Measurements from ENCODE around the gene PRKD1.

Gene PRKD1

DNA sequence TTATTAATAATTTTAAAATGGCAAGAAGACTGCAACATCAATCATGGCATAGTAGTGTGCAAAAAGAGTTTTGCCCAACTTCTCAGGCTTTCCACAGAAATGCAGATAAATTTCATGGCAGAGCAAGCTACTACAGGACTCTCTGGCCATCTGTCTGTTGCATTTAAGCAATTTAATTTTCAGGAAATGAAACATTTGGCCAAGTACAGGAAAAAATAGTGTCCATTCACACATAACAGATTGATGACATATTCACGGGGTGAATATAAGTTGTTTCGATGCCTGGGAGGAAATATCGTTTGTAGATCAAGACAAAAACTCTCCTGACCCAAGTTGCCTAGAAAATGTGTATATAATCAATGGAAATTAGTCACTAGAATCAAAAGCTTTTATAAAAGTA, 324.0 kb downstream of the PRKD1 start:
- DNase-seq (ENCODE audit: low spot score), result no peak

DNA sequence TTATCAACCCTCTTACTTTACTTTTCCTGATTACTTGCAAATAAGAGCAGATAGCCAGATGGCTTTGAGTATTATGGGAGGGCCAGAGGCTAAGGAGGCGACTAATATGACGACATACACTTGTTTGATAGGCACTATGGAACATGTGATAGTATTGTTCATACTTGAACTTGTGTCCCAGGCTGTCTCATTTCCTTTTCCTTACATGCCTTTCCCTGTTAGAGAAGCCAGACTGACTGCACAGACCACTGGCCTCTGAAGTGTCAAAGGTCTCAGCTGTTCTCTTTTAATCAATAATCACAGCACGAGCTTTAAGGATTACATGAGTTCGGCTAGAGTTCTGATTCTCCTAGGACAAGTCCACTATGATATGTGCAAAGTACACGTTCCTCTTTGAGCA, 326.0 kb downstream of the PRKD1 start:
- DNase-seq (ENCODE audit: low spot score), result no peak

DNA sequence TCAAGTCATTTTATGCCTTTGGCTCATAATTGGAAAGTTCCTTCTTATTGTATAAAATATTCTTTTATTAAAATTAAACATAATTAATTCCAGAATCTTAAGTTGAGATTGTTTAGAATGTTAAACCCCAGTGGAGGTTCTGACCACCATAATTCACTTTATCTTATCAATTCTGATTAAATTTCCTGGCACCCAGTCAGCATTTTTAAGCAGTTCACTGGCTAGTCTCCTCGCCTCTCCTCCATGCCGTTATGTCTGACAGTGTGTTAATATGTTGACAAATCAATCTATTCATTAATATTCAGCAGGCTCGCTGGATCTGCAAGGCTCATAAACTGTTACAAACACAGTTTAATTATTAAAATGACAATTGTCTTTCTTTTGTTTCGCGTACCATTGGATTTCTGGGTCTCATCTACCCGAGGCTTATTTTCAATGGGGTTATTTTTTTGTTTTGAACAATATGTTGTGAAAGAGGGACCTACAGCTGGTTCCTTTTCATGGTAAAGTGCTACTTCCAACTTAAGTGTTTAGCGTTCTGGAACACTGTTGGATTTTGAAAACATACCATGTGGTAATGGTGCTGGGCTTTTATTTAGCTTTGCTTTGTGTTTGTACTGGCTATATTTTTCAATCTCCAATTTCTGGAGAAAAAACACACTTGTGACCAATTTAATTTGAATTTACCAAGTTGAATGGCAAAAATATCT, 339.7 kb downstream of the PRKD1 start:
- DNase-seq (ENCODE audit: low spot score), result no peak

DNA sequence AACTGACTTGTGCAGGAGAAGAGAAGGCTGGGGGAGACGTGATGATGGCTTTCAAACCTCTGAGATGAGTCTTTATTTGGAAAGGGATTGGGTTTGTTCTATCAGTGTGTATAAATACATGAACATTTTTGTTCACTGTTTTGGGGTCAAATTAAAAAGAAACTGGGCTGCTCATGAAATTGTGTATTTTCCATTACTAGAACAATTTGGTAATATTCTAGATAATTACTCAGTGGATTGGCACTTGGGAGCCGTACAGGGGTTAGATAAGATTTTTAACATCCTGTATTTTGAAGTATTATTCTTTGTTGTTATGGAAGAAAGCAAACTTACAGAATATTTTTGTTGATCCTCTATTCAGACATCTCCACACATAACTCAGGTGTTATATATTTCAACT, 340.6 kb downstream of the PRKD1 start:
- DNase-seq (ENCODE audit: low spot score), result no peak

DNA sequence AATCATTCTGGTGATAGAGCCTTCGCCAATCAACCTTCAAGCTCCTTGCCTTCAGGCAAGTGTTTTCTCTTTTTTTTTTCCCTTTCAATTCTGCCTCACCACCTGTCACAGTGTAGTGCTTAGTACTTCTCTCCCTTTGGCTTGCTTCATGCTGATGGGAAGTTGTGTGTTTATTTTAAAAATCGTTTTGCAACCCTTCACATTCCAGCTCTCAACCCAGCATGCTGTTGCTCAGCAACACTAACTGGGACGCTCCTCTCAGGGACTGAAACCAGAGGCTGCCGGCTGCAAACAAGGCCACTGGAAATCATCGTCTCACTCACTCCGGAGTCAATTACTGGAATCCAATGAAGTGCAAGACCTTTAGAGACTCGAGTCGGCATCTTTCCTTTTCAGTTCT, 342.7 kb downstream of the PRKD1 start:
- no peak for DNase-seq (ENCODE audit: low spot score)

DNA sequence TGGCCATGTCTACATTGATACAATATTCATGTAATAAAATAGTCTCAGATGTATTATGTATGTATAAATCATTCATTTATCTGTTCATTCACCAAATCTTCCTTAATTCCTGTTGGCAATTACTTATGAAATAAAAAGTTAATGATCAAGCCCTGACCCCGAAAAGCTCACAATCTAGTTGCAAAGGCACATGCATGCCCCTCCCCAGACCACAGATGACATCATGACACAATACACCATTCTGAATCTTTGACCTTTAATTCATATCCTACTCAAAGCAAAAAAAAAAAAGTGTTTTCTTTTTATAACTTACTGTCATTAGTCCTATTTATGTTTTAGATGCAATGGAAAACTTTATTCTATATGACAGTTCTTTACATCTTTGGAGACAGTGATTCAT, 346.9 kb downstream of the PRKD1 start:
- DNase-seq (ENCODE audit: low spot score), result no peak

DNA sequence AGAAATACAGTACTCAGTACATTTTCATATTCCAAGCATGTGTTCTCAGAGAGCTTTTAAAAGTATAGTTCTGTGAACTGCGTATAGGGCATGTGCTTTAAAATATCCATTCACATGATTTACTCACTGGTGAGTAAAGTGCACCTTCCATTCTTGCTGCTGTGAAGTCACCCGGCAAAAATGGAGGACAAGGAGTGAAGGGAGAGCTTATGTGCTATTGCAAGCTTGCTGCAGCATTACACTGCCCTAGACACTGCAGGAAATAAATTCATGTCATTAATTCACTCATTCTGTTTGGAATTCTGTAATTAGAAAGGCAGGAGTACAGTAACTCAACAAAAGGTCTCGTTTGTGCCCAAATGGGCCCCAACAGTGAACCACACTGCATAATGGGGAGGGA, 347.8 kb downstream of the PRKD1 start:
- no peak for DNase-seq (ENCODE audit: low spot score)

DNA sequence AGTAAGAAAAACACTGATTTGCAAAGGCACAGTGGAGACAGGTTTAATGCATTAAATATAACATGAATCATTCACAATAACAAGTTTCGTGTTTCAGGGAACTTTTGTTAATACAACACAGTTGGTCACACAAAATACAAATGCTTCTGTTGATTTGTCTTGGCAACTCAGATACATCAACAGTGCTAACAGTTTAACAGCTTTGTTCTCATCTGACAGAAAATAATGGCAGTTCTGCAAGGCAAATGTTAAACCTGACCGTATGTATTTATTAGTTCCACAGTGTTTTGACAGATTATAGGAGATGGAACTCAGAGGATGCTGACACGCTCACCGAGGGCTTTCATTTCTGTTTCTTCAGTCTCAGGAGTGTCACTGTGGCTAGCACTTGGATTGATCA, 350.7 kb downstream of the PRKD1 start:
- DNase-seq (ENCODE audit: low spot score), result no peak

DNA sequence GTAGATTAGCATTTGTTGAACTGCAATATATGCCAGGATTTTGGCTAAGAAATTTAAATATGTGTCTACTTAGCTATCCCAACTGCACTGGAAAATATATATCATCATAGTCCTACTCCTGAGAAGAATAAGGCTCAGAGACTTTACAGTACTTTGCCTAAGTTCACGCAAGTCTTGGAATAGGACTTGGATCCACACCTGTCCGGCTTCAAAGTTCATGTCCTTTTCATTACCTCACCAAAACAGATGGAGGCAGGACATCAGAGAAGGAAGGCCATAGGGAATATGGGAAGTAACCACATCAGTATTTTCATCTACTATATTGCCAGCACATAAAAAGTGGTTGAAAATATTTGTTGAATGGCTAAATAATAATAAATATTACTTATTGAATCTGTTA, 358.5 kb downstream of the PRKD1 start:
- DNase-seq (ENCODE audit: low spot score), result no peak

DNA sequence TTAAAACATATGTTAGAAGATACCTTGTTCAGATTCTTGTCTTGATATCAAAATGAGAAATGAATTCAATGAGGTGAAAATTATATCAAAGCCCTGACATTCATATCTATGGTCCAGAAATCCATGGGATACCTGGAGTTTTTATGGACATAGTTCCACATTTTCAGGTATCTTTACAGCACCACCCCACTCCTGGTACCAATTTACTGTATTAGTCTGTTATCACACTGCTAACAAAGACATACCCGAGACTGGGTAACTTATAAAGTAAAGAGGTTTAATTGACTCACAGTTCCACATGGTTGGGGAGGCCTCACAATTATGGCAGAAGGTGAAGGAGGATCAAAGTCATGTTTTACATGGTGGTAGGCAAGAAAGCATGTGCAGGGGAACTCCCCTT, 361.5 kb downstream of the PRKD1 start:
- no peak for DNase-seq (ENCODE audit: low spot score)

DNA sequence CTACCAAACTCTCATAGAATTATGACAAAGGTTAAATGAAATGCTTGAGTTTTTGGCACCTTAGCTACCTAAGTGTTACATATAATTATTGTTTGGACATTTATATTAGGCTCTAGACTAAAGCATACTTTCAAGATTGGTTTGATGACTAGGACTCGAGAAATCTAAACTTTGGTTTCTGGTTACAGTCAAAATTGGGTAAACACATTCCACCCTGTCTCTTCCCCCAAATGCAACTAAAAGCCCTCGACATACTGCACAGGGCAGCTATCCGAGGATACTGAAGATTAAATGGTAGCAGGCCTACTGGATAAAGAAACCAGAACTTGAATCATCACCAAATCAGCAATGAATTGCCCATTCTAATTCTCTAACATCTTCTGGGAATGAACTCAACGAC, 369.1 kb downstream of the PRKD1 start:
- DNase-seq (ENCODE audit: low spot score), result no peak

DNA sequence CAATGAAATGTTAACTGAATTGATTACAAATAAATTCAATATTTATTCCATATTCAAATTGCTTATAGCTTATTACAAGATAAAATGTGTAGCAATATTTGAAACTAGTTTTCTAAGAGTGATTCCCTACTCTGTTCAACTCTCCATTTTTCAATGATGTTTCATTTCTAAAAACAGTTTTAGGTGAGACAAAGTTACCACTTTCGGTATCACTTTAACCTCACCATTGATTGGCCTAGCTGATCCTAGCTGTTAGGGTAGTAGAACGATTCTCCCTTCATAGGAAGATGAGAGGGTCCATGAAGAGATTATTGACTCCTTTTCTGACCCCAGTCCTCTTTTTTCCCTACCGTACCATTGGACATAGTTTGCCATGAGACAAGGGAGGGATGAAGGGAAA, 373.3 kb downstream of the PRKD1 start:
- DNase-seq (ENCODE audit: low spot score), result no peak

DNA sequence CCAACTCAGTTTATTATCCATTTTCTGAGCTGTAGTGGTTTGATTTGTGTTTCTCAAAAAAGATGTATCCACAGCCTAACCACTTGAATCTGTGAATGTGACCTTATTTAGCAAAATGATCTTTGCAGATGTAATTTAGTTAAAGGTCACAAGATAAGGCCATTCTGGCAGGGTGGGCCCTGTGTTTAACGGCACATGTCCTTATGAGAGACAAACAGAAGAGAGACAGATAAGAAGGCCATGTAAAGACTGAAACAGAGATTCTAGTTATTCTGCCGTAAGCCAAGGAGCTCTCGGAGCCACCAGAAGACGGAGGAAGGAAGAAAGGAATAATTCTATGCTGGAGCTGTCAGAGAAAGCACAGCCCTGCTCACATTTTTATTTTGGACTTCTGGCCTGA, 374.2 kb downstream of the PRKD1 start:
- no peak for DNase-seq (ENCODE audit: low spot score)

DNA sequence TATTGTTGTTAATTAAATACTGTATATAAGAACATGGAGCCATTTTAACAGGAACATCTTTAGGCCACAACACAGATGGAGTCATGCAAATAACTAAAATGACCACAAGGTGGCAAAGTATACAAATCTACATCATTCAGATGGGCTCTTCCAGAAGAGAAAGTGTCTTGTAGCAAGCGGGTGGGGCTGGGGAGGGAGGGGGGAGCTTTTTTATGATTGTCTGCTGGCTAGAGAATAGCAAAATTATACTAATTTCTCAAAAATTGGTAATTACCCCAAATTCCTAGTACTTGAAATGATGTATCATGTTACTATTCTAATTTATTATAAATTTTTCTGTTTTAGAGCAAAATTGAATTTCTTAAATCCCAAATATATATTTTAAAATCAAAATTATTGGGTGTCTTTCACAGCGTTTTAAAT, 378.7 kb downstream of the PRKD1 start:
- DNase-seq (ENCODE audit: low spot score), result peak; percentile 60

DNA sequence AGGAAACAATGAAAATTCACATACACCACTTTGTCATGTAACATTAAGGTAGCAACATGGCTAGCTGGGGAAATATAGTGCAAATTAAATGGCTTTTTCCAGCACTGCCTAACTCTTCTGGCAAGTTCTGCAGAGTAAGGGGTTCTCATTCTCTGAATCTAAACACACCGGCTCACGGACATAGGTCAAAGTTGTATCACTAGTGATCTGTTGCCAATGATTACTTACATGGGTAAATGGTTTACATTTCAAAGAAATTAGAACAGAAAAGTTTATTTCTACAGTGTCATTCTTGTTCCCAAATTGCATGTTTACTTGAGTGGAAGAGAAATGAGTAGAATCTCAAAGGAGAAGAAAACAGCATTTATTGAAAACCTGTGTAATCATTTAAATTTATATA, 381.9 kb downstream of the PRKD1 start:
- DNase-seq (ENCODE audit: low spot score), result no peak

DNA sequence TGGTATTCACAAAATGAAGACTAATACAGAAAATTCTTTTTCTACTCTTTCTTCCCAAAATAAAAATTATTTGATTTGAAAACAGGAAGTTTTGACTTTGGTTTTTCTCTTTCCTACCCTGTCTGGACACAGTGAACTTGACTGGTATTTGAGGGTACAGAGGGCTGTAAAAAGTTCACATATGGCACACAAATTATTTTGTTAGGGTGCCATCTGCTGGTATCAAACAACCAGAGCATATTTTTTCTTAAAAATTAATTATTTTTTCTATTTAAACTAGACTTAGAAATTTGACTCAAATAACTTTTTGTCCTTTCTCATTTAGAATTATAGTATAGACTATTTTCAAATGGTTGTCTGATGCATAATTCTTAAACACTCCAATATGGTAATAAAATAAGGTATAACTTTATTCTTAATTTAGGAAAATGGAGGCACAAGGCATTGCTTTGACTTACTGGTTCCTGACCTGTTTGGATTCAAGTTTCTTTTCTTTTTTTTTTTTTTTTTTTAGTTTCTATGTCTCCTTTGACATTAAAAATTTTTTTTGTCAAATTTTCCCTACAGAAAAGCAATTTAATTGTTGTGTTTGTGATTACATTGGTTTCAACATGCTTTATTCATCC, 390.6 kb downstream of the PRKD1 start:
- DNase-seq (ENCODE audit: low spot score), result peak; percentile 24

DNA sequence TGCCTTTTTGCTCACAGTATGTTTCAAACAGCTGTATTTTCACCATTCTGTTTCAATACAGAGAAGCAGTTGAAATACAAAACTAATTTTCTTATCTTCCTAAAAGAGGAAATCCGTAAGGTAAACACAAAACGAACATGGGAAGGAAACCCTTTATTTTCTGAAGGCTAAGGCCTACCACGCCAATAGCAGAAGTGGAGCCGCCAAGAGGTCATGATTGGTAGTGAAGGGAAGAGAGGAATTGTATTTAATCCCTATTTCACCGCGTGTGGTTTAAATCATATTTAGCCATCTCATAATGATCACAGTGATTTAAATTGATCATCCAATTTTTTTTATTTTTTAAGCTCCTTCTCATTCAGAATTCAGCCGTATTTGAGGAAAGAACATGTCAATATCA, 398.2 kb downstream of the PRKD1 start:
- no peak for DNase-seq (ENCODE audit: low spot score)

DNA sequence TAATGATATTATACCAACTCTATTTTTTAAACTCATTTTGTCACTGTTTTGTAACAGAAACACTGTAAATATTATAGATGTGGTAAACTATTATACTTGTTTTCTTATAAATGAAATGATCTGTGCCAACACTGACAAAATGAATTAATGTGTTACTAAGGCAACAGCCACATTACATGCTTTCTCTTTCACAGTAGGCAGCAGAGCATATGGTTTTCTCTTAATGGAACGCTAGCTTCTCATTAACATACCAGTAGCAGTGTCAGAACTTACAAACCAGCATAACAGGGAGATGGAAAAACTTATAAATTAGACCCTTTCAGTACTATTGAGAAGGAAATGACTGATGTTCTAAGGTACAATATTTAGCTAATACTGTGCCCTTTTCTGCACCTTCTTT, 398.8 kb downstream of the PRKD1 start:
- no peak for DNase-seq (ENCODE audit: low spot score)

DNA sequence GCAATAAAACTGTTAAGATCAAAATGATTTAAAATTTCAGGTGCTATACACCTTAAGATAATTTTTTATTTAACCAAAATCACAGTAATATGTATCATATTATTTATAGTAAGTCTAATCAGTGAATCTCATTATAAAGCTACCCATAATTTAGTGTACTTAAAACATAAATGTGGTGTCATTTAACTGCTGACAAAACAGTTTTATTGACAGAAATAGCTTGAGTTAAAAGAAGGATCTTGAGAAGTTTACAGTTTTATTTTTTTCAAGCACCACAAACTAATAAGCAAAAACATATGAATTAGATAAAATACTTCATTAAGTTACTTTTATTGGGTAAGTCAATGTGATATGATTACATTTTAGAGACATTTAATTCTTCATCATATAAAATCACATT, 400.4 kb downstream of the PRKD1 start:
- no peak for DNase-seq (ENCODE audit: low spot score)
